Retina (tissue), 1 donor: ENCODE results near the gene E2F4.
A peak's percentile ranks its signal among the peaks of the same experiment; 100 is the strongest.

Experiments
- DNase-seq: peaks from one replicate; pipeline ENCODE4 v3.0.0-alpha.2; 2016

E2F4 gene

GRCh38 chr16:67174706-67175231 is 17.2 kb upstream of the E2F4 start:
- DNase-seq, result no peak

- no peak for DNase-seq
Observed at GRCh38 chr16:67176662-67177061, 15.3 kb upstream of the E2F4 start.

DNA sequence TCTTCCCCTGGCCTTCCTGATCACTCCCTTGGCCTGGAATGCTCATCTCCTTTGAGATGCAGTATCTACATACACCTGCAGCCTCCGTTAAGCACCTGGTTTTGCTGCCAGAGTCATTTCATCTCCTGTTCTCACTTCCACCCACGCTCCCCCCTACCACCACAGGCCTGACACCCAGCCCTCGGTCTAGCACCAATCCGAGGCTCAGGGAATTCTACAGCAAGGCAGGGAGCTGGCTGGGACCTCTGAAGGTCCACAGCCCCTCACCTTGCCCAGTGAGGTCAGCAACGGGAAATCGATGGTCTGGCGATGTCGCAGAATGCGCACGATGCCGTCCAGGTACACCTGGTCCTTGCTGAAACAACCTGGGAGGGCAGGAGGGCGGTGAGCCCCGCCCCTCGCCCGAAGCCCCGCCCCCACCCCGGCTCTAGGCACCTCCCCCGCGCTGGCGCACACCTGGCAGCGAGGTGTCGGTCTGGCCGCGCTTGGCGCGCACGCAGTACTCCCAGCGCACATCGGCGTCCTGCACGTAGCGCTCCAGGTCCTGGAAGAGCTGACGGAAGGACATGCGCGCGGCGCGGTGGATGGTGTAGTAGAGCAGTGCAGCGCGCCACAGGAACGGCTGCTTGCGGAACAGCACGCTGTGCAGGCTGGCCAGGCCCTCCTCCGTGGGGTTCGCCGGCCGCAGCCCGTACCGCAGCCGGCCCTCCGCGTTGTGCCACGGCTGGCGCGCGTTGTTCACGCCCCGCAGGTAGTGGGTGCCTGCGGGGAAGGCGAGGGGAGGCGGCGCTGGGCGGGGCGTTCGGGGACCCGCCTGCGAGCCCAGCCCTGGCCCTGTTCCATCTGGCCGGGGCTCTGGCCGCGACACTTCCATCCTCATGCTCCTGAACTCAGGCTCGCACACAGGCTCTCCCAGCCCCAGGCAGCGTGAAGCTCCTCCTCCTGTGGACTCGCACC is 13.9 kb upstream of the E2F4 start:
- peak; percentile 58 for DNase-seq

- DNase-seq, result no peak
Observed at GRCh38 chr16:67179421-67180080, 12.4 kb upstream of the E2F4 start.

DNA sequence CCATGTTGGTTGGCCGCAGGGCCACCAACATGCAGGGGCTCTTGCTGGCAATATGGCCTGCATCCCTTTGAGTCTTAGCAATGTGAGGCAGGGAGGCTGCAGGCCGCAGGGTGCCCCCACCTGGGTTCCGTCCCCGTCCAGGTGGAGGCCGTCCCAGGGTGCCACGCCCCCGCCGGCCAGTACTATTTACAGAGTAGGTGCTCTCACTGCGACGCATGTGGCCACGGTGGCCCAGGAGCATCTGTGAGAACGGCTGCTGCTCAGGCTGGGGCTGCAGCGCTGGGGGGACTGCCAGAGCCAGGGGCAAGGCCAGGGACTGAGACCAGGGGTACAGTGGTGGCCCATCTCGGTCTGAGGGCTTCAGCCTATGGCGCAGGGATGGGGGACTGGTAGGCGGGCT is 11.8 kb upstream of the E2F4 start:
- DNase-seq, result no peak

DNA sequence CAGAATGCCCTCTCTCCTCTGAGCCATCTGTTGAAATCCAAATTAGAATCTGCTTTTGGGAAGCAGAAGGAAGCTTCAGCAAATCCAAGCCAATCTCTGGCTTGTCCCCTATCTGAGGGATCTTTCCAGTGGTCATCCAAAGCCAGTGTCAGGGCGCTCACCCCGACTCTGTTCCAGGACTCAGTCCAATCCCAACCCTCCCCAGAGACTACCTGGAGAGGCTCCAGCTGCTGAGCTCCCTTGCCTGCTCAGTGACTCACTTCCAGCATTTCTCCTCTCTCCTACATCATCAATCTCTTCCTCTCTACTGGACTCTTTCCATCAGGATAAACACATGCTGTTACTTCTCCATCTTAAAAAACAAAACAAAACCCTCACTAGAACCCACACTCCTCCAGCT is 10.6 kb upstream of the E2F4 start:
- DNase-seq, result no peak

- no peak for DNase-seq
Observed at GRCh38 chr16:67182288-67182687, 9.7 kb upstream of the E2F4 start.

GRCh38 chr16:67183284-67183626 is 8.7 kb upstream of the E2F4 start:
- DNase-seq, result no peak

- DNase-seq, result peak; percentile 100
Observed at GRCh38 chr16:67183627-67184452, 8.1 kb upstream of the E2F4 start, which contains the start of gene MATCAP1. Gene MATCAP1, minus strand, starts transcription at chr16:67183963. Its CDS starts 3,353 bp downstream, at chr16:67180610.

DNA sequence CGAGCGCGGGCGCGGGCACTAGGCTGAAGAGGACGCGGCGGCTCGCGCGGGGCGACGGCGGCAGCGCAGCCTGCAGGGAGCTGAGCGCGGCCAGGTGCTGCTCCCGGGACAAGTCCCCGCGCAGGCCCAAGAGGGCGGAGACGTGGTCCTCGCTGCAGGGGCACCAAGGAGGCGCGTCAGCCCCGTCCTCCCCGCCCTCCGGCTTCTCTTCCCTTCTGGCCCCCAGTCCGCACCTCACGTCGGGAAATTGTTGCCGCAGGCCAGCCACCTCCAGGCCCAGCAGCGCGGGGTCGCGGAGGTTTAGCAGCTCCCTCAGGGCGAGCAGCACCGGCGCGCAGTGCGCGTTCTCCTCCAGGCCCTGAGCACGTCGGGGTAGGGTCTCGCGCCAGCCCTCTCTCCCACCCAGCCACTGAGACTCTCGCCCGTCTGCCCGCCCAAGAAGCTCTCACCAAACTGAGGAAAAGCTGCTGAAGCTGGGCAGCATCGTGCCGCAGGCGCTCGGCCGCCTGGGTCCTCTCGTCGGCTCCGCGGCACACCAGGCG is 7.4 kb upstream of the E2F4 start:
- DNase-seq, result peak; percentile 35

GRCh38 chr16:67184995-67185650 is 6.8 kb upstream of the E2F4 start:
- peak; percentile 89 for DNase-seq

DNA sequence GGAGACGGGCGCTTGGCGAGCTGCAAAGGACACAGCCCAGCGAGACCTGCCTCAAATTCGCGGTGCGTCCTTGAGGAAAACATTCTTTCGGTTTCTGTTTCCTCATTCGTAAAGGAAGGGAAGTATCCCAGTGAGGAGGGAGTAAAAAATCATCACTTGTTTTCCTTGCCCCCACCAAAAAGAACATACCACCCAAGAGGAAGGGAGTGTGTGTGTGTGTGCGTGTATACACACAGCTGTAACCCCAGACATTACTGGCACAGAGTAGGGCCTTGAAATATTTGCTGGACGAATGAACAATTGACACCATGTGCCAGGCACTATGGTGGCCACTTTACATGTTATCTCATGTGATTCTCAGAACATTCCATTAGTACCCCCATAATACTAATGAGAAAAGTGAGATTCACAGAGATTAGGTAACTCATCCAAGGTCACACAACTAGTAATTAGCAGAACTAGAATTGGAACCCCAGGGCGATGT is 6.3 kb upstream of the E2F4 start:
- DNase-seq, result no peak

DNA sequence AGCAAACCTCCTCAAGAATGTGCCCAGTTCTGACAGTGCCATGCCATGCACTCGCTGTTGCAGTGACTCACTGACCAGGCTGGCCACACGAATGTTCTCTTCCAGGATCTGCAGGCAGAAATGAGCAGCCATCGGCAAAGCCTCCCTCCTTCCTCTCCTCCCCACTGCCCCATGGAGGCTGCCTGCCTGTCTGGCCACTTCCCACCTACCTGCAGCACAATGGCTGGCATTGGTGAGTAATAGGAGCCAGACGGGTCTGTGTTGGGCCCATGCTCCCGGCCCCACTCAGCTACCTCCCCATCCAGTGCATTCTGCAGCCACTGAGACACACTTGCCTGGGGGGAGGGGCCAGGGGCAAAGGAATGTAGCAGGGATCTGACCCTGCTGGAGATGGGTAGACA is 5.4 kb upstream of the E2F4 start:
- DNase-seq, result no peak

DNA sequence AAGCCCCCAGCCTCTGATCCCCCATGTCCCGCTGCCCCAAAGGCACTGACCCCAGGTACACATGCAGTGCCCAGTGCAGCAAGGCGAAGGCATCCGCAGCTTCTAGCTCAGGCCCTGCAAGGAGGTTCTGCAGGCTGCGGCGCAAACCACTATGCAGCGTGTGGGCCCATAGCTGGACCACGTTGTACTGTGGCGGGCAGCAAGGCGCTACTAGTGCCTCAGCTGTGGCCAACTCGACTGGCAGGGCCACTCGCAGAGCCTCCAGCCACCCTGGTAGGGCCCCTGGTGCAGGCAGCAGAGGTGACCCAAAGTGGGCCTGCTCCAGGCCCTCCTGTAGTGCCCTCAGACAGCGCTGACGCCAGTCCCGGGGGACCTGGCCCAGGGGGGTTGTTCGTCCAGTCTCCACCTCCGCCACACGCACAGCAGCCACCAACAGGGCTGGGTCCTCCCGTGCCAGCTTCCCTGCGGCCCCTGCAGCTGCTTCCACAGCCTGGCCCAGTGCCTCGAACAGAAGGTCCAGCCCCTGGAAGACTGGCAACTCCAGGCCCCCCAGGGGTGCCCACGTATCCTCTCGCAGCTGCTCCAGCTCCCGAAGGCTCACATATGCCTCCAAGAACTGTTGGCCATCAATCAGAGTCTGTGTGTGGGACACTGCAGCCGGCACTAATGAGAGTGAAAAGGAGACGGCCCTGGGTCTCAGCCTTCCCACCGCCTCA is 4.6 kb upstream of the E2F4 start:
- no peak for DNase-seq

DNA sequence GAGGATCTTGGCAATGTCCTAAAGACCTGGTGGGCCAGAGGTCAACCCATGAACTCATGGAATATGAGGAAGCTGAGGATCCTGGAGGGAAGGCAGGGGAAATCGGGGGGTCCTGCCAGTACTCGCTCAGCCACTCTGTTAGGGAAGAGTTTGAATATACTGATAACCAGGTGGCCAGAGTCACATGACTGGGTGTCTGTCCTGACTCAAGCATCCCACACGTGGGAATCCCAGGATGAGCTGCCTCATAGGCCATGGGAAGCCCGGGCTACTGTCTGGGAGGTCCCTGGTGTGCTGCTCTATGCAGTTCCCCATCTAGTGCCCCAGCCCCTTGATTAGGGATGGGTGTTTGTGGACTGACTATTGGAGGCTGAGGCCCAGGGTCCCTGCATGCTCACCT is 3.6 kb upstream of the E2F4 start:
- DNase-seq, result no peak

- no peak for DNase-seq
Observed at GRCh38 chr16:67188798-67189197, 3.2 kb upstream of the E2F4 start.

DNA sequence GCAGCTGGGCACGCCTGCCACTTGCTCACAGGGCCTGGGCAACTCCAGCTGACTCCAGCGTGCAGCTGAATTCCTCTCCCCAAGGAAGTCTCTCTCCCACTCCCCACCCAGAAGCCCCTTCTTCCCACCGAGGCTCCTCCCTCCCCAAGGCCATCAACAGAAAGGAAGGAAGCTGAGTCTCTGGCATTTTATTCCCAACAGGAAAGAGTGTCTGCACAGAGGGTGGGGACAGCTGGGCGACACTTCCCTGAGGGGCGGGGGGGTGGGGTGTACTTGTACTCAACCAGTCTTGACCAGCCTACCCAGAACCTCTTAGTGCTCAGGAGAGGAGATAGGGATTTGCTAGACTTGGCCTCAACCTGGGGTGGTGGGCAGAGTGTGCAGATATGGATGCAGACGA is 1.9 kb upstream of the E2F4 start, which contains the start of gene EXOC3L1:
EXOC3L1 (minus strand) TSS at position 96 of the 400 bp plus-strand sequence. CDS start 460 bp downstream, outside the sequence.
- no peak for DNase-seq

DNA sequence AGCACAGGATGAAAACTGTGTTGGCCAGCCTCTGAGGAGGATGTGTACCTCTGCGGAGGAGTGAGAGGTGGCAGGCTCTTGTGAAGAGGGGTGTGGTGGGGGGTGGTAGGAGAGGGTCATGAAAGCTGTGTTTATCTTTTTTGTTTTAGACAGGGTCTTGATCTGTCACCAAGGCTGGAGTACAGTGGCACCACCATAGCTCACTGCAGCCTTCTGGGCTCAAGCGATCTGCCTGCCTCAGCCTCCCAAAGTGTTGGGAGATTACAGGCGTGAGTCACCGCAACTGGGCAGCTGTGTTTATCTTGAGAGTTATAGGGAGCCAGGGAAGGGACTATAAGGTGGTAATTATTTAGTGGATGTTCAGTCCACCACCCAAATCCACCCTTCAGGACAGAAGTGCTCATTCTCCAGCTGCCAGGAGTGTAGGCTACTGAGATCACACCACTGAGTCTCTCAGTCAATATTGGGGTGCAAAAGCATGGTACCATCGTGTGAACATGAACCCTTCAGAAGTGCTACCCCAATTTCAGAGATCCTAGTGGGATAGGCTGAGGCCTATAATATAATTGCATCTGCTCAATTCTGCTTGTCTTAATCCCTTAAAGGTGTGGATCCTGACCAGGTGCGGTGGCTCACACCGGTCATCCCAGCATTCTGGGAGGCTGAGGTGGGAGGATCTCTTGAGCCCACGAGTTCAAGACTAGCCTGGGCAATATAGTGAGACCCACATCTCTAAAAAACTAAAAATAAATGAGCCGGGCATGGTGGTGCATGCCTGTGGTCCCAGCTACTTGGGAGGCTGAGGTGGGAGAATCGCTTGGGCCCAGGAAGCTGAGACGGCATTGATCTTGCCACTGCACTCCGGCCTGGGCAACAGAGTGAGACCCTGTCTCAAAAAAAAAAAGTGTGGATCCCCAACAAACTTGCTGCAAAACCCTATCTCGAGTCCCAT is 1.2 kb upstream of the E2F4 start:
- no peak for DNase-seq

- no peak for DNase-seq
Observed at GRCh38 chr16:67191411-67191994, 452 bp upstream of the E2F4 start.
